Lower leg skin (tissue), 3 donors: ENCODE data around the gene IL12B.
"Not testable (repeated sequence)": the region's sequence is repeated elsewhere in the genome, so short reads cannot be mapped to it uniquely, and the experiment has no call there.

Experiments
- POLR2A ChIP-seq, 2 donors: fragments of 450-650 bp; IDR thresholded peaks; one replicate each; pipeline ENCODE4 v1.6.1; 2016 to 2017; ENCODE audit warnings: antibody characterized with exemption in 2 of 2, mild to moderate bottlenecking in 1 of 2, moderate library complexity in 1 of 2
- TF ChIP-seq, protein P1 (sequence below), 3 donors: fragments of 450-650 bp; IDR thresholded peaks; one replicate each; pipeline ENCODE4 v1.5.1; 2016; ENCODE audit warnings: antibody characterized with exemption in 3 of 3, mild to moderate bottlenecking in 3 of 3, moderate library complexity in 2 of 3

GRCh38 chr5:159367866-159368265 lies 37.6 kb upstream of the IL12B start:
- TF ChIP-seq, protein P1, sequence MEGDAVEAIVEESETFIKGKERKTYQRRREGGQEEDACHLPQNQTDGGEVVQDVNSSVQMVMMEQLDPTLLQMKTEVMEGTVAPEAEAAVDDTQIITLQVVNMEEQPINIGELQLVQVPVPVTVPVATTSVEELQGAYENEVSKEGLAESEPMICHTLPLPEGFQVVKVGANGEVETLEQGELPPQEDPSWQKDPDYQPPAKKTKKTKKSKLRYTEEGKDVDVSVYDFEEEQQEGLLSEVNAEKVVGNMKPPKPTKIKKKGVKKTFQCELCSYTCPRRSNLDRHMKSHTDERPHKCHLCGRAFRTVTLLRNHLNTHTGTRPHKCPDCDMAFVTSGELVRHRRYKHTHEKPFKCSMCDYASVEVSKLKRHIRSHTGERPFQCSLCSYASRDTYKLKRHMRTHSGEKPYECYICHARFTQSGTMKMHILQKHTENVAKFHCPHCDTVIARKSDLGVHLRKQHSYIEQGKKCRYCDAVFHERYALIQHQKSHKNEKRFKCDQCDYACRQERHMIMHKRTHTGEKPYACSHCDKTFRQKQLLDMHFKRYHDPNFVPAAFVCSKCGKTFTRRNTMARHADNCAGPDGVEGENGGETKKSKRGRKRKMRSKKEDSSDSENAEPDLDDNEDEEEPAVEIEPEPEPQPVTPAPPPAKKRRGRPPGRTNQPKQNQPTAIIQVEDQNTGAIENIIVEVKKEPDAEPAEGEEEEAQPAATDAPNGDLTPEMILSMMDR (IDR thresholded peaks at IDR 0.05): not testable (repeated sequence)
- TF ChIP-seq POLR2A (IDR thresholded peaks at IDR 0.05): not testable (repeated sequence)
